ENCODE measurements around the gene LNX2. TPM values are rescaled to one million over a fixed set of nuclear protein-coding genes. Genes with fewer than 3 reads are reported as not detected.

LNX2 gene
- total RNA-seq, 4 donors from 2014 or later: 10.2 to 14.1 (median 12.8) TPM

GRCh38 chr13:27660511-27660910 is 40.2 kb upstream of the LNX2 start:
- 96% methylated on average over 6 of the region's 6 CpGs for WGBS
- H3K9me3 ChIP-seq: no peaks in the 10 kb centered on the region
- intact Hi-C loops (cut with DNase I): no loop called here
- H3K27ac ChIP-seq (replicated peaks in 1 of 4): no peak overlapping the region
- no peak for DNase-seq (ENCODE audit: extremely low spot score)
- H3K27me3 ChIP-seq: no peaks in the 10 kb centered on the region
- H3K36me3 ChIP-seq: peaks cover 0 to under 1% (median 0%) of the 10 kb centered on the region in 4 donors
- TF ChIP-seq POLR2AphosphoS5 (IDR thresholded peaks at IDR 0.05): no peak
- TF ChIP-seq CTCF (IDR thresholded peaks at IDR 0.05): no peak
- TF ChIP-seq POLR2A (IDR thresholded peaks at IDR 0.05; ENCODE audit: low read depth): no peak
- TF ChIP-seq EP300 (IDR thresholded peaks at IDR 0.05): no peak
- no peak overlapping the region for H3K4me3 ChIP-seq
- H3K4me1 ChIP-seq: peaks cover 22 to 51% (median 31%) of the 10 kb centered on the region in 4 donors

- intact Hi-C loops (cut with DNase I): no loop called here
- H3K9me3 ChIP-seq: no peaks in the 10 kb centered on the region
- no peak overlapping the region for H3K27ac ChIP-seq (replicated peaks in 1 of 4)
- DNase-seq (ENCODE audit: extremely low spot score): no peak
- H3K4me1 ChIP-seq: peaks cover 22 to 58% (median 39%) of the 10 kb centered on the region in 4 donors
- no peaks in the 10 kb centered on the region for H3K36me3 ChIP-seq
- no peaks in the 10 kb centered on the region for H3K27me3 ChIP-seq
- WGBS: 76% methylated on average over 7 of the region's 7 CpGs
- no peak for TF ChIP-seq POLR2AphosphoS5 (IDR thresholded peaks at IDR 0.05)
- no peak for TF ChIP-seq CTCF (IDR thresholded peaks at IDR 0.05)
- TF ChIP-seq POLR2A (IDR thresholded peaks at IDR 0.05; ENCODE audit: low read depth): no peak
- no peak for TF ChIP-seq EP300 (IDR thresholded peaks at IDR 0.05)
- no peak overlapping the region for H3K4me3 ChIP-seq
Observed at GRCh38 chr13:27659145-27659865, 39.0 kb upstream of the LNX2 start.

DNA sequence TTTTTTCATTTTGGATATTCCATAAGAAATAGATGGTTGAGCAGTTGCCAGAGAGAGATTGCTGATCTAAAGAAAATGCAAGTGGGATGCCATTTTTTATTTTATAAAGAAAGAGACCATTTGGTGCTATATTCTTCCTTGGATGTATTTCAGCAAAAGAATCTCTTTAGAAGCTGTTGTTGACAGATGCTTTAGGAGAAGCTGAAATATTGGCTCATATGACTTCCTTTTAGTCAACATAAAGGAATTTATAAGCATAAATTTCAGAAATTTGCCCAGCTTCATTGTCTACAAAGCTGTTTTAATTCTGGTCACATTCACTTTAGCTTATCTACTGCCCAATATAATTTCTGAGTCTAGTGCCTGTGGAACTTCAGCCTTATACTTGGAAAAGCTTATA is 38.2 kb upstream of the LNX2 start:
- Histone ChIP-seq H3K27me3 (no peaks in the 10 kb centered on the region), H3K4me3 (no peak overlapping the region), H3K27ac (replicated peaks in 1 of 4) (no peak overlapping the region), H3K36me3 (no peaks in the 10 kb centered on the region), H3K4me1 (peaks cover 16 to 53% (median 39%) of the 10 kb centered on the region in 4 donors), H3K9me3 (no peaks in the 10 kb centered on the region)
- TF ChIP-seq POLR2A (IDR thresholded peaks at IDR 0.05; ENCODE audit: low read depth) (no peak), CTCF (IDR thresholded peaks at IDR 0.05) (no peak), POLR2AphosphoS5 (IDR thresholded peaks at IDR 0.05) (no peak), EP300 (IDR thresholded peaks at IDR 0.05) (no peak)
- DNase-seq (ENCODE audit: extremely low spot score): no peak
- intact Hi-C loops (cut with DNase I): no loop called here

DNA sequence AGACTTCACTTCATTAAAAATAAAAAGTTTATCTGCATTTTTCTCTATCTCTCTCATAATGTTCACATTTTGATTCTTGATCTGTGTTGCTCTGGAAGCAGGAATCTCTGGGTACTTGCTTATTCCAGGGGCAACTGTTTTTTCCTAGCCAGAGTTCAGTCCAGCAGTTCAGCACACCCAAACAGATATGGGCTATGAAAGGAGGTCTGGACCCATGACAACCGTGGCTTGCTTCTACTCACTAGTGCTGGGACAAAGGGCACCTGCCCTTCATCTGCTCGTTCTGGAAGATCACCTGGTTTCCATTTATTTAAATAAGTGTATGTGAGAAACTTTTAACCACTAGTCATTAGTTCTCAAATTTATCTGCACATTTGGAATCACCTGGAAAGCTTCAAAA is 37.4 kb upstream of the LNX2 start:
- no peaks in the 10 kb centered on the region for H3K36me3 ChIP-seq
- intact Hi-C loops (cut with DNase I): no loop called here
- TF ChIP-seq EP300 (IDR thresholded peaks at IDR 0.05): no peak
- TF ChIP-seq CTCF (IDR thresholded peaks at IDR 0.05): no peak
- no peak for TF ChIP-seq POLR2A (IDR thresholded peaks at IDR 0.05; ENCODE audit: low read depth)
- no peak for TF ChIP-seq POLR2AphosphoS5 (IDR thresholded peaks at IDR 0.05)
- no peak overlapping the region for H3K27ac ChIP-seq (replicated peaks in 1 of 4)
- no peak overlapping the region for H3K4me3 ChIP-seq
- H3K4me1 ChIP-seq: peaks cover 10 to 46% (median 35%) of the 10 kb centered on the region in 4 donors
- DNase-seq (ENCODE audit: extremely low spot score): no peak
- WGBS: 92% methylated on average over 2 of the region's 2 CpGs
- no peaks in the 10 kb centered on the region for H3K9me3 ChIP-seq
- H3K27me3 ChIP-seq: no peaks in the 10 kb centered on the region
